Activated CD4-positive, alpha-beta T cell treated with anti-CD3 and anti-CD28 coated beads, Interleukin-10, Interleukin-2, amounts not matched to agents 100 ng/mL and 50 ng/mL, durations not matched to agents 16 hours and 8 hours (primary cell): ENCODE results near the gene UBASH3B.
A peak's percentile ranks its signal among the peaks of the same experiment; 100 is the strongest.

Experiments
- DNase-seq: peaks from one replicate; pipeline ENCODE4 v3.0.0-alpha.2; 2020

Gene UBASH3B

DNA sequence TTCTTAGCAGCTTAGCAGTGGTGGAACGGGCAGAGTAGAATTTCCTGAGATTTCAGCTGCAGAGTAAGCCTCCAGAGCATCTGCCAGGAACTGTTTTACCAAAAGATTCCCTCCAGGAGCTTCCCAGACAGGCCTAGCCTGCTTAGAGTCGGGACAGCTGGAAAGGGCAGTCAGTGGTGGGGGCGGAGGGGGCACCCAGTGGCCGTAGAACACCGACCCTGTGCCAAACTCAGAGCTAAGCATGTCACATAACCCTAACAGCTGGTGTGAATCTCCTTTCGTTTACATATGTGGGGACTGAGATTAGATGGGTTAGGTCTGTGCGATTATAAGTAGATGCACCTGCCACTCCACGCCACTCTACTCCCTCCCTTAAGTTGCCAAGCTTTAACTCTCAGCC, 102.8 kb downstream of the UBASH3B start:
- DNase-seq, result no peak

DNA sequence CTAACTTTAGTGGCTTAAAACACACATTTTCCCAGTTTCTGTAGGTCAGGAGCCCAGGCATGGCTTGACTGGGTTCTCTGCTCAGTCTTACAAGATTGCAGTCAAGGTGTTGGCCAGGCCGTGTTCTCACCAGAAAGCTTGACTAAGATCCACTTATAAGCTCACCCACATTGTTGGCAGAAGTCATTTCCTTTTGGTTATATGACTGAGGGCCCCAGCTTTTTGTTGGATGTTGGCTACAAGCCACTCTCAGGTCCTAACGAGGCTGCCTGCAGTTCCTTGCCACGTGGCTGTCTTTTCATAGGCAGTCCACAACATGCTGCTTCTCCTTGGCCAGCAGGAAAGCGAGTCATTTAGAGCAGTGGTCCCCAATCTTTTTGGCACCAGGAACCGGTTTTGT, 103.5 kb downstream of the UBASH3B start:
- DNase-seq, result peak; percentile 36

DNA sequence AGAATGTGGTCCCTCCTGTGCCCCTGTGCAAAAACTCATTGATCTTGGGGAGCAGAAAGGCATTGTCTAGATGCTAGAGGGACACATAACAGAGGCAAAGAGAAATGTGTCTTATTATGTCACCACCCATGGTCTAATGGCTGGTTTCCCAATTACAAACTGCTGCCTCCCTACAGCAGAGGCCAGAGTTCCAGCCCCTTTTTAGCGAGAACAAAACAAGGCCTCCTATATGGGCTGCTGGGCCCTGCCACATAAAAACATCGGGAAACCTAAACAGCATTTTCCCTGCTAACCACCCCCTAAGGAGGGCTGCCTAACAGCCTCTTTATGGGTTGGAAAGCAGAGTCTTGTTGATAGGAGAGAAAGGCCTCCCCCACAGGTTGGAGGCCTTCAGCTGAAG, 107.6 kb downstream of the UBASH3B start:
- no peak for DNase-seq

DNA sequence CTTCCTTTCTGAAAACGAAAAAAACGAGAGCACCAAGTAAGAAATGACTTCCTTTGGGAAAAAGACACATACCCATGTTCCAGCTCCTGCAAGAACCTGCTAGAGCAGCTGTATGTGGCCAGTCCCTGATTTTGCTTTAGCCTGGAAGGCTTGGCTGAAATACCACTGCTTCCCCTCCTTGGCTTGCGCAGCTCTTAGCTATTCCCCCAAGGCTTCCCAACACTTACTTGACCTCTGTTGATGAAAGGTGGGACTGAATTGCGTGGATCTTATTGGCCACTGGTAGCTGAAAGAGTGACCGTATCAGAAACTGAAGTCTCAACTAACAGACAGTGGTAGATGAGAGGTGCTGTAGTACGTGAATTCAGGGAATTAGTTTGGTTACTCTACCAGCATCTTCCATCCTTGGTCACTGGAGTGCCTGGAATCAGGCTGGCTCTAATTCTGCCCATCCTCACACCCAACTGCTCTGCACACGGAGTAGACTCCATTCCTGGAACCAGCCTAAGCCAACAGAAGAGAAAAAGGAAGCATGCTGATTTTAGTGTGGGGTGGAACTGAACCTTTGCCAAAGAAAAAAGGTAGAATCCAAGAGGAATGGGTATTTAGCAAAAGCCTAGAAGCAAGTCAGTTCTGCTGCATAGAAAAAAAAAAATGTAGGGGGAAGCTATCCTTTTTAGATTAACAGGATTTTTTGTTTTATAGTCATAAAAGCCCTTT, 109.0 kb downstream of the UBASH3B start:
- DNase-seq, result no peak

DNA sequence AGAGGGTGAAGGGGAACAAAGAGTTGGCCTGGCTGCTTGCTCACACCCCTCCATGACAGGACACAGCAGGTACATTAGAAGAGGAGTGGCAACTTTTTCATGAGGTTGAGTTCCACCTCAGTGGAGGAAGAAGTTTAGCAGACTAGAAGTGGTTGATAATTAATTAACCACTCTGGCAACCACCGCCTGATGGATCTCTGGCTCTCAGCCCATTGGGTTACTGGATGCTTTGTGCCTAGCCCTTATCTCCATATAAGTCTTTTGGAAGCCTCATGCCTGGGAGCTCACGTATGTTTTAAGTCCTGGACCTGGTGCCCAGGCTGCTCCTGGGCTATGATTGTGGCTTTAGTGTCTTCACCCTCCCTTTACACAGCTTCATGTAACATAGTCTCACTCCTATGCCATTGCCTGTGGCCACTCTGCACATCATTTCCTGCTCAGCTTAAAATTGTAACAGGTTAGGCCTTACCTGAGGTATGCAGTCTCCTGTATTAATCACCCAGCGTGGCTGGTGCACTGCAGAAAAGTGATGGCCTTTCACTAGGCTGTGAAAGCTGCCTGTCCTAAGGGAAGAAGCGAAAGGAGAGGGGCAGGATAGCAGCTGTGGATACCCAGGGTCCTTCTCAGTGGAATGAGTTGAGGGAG, 110.1 kb downstream of the UBASH3B start:
- DNase-seq, result no peak

DNA sequence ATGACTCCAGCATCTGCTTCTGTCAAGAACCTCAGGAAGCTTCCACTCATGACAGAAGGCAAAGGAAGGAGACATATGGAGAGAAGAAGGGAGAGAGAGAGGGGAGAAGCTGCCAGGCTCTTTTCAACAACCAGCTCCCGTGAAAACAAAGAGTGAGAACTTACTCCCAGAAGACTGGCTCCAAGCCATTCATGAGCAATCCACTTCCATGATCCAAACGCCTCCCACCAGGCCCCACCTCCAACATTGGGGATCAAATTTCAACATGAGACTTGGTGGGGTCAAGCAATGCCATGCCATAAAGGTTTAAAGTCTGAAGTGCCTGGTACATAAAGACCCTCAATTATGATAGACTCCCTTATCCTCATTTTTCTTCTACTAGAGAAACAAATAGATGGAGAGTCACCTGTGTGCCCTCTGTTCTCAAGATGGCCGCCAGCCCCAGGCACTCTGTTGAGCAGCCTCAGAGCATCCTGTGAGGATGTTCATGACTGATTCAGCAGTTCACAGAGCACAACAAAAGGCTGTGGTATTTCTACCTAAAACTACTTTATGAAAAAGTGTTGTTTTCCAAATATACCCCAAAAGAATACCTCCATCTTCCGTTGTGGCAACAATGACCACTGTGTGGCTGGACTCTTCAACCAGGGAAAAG, 113.7 kb downstream of the UBASH3B start:
- no peak for DNase-seq

DNA sequence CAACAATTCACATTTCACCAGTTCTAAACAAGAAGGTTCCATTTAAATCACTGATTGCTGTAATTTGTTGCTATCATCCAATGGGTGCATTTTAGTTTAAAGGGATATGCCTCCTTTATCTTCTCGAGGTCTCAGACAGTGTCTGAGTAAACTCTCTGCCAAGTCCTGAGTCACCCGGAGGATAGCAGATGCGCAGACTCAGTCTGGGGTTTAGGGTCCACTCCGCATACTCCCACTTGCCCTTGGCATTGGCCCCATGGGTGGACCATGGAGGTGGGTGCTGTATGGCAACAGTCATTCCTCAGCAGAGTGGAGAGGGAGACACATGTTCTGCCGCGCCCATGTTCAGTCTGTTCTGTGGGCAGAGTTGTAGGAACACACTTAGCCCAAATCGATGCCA, 117.4 kb downstream of the UBASH3B start:
- DNase-seq, result no peak

DNA sequence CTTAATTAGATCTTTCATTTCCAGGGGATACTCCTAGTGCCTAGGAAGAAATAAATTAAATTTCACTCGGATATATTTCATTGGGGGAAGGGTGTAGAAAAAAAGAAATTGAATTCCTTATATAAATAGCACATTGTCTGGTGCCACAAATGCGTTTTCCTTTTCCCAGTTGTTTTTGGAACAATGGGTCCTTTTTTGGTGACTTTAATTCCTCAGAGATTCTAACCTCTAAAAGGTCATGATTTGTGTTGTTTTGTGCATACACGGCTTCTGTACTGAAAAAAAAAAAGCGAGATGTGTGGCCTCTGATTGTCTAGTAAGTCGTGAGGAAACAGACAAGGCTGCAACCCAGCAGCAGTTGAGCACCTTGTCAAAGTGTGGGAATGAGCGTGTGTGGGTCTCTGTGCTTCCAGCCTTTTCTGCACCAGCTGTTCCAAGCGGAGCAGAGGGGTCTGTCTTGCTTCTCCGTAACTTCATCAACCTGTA, 118.3 kb downstream of the UBASH3B start:
- DNase-seq, result no peak

DNA sequence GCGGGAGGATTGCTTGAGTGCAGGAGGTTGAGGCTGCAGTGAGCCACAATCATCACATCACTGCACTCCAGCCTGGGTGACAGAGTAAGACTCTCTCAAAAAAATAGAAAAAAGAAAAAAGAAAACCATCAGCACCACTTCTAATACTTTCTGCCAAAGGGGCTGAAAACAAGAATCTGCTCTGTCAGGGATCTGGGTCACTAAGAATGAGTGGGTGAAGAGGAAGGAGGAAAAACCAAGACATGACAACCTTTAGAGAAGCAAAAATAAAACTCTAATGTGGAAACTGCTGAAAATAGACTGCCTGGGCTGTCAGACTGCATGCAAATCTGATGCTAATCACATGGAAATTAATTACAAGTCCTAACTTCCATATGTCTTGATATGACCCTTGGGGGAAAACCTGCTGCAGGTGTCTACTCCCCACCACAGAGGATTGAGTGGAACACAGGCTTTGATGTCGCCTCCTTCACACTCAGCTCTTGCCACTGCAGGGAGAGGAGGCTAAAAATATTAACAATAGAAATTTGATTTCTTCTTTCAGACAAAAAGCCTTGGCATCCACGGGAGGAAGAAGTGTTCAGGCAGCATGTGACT, 120.3 kb downstream of the UBASH3B start:
- DNase-seq, result no peak

DNA sequence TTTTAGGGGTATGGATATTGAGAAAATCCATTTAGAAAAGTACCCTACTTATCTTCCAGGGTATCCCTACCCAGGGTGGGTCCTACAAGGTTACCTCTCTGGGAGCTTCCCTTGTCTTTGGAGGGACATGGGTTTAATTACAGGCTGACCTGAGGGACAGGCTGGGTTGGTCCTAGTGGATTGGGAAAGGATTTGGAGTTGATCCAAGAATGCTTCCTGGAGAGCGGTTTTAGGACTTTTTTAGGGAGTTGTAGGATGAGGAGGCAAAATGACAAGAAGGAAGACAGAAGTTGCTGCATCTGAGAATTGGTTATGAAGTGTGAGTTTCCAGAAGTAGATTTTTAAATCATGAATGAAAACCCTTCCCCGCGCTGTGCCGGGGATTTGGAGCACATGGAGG, 121.0 kb downstream of the UBASH3B start:
- DNase-seq, result no peak

DNA sequence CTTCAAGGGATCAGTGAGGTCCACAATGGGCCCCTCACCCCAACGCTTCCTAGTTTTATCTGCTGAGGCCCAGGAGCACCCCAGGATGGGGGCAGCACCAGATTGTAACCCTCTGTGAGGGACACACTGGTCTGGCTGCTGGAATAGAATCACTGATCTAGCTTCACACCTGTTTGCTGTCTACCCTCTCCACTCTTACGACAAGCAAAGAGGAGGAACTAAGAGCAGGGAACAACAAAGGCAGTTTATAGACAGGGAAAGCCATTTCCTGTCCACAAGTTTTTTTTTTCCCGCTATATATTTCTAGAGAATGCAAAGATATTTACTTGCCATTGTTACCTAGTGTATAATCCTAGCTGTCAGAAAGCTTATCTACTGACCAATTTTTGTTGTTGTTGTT, 121.8 kb downstream of the UBASH3B start:
- DNase-seq, result no peak

DNA sequence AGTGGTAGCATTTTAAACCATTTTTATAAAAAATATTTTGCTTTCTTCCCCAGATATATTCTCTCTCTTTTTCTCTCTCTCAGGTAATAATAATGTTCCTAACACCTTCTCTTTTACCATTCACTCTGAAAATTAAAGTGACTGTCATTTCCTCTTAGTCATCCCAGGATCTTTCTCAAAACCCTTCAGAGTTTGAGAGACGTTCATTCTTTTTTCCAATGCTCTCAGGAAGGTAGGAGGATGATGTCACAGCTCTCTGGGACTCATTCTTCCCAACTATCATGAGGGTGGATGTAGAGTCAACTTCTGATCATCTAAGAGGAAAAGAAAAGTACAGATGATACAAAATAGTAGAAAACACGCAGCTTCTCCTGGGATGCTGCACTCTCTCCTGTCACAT, 122.6 kb downstream of the UBASH3B start:
- DNase-seq, result peak; percentile 60

DNA sequence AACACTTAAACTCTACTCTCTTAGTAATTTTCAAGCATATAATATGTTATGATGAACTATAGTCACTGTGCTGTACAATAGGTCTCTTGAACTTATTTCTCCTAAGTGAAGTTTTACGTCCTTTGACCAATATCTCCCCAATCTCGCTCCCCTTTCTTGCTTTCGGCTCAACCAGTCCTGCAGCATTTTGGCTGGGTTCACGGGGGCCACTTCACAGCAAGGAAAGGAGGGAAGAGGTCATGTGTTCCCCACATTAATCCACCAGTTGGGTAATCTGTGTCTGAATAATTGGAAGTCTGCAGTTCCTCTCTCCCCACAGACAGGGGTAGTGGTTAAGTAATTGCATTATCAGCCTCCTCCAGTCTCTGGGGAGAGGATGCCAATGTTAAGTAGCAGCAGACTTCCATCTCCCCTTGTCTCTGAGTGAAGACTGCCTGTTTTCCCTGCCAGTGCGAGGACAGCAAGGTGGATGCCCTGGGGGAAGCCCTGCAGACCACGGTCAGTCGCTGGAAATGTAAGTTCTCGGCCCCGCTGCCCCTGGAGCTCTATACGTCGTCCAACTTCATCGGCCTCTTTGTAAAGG, 123.6 kb downstream of the UBASH3B start:
- no peak for DNase-seq

DNA sequence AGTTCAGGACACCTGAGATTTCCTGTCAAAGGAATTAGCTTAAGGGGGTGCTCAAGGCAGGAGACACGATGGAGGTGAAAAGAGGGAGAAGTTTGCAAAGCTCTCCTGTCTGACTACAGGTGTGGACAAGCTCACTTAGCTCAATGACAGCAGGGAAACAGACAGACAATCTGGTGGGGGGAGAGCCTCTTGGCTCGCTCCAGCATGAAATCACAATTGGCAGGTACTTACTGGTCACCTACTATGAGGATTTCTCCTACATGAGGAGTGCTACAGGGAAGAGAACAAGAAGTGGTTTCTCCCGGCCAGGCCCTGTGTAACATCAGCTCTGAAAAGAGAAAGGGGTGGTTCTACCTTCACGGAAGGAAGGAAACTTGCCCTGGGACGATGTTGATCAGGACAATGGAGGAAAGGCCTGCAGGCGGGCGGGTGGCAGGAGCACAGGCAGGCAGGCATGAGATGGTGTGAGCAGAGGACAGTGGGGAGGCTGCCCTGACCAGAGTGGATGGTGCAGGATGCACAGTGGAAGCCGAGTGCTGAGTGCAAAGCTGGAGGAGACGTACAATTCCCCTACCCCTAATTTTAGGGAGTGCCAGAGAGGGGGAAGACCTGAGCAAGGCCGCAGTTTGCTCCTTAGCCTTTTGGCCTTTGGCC, 124.9 kb downstream of the UBASH3B start:
- no peak for DNase-seq

DNA sequence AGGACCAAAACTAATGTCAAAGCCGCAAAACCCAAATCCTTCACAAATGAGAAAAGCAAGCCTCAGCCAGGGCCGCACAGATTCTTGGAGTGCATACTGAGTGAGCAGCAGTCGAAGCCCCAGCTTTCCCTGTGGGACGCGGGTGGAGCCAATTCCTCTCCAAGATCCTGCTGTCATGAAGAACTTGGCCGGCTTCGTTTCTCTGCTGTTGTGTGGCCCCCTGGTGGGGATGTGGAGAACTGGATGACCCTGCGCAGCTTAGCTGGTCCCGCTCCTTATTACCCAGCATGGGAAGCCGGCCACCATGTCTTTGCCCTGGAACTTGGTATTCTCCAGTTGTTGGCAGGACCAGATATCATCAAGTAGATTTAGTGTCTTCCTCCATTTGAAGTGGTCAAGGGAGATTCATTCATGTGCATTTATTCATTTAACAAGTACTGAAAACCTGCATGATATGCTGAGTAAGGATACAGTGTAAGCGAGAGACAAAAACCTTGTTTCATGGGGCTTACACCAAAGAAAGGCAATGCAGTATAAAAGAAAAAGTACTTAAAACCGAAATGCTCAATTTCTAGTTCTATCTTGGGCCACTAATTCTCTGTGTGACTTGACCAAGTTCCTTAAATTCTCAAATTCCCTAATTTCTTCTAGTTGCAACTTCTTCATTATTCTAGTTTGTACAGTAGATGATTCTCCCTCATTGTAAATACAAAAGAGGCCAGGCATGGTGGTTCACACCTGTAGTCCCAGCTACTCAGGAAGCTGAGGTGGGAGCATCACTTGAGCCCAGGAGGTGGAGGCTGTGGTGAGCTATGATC, 126.1 kb downstream of the UBASH3B start:
- peak; percentile 74 for DNase-seq

DNA sequence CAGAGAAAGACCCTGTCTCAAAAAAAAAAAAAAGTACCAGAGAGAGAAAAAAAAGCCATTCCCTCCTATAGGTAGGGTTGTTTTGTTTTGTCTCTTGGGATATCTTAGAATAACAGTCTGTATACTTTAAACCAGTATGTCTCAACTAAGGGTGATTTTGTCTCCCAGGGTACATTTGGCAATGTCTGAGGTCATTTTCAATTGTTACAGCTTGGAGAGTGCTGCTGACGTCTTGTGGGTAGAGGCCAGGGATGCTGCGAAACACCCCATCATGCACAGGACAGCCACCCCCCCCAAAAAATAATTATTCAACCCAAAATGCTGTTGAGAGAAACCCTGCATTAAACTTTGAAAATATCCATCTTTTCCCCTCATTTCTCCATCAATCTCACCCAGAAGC, 126.7 kb downstream of the UBASH3B start:
- no peak for DNase-seq

DNA sequence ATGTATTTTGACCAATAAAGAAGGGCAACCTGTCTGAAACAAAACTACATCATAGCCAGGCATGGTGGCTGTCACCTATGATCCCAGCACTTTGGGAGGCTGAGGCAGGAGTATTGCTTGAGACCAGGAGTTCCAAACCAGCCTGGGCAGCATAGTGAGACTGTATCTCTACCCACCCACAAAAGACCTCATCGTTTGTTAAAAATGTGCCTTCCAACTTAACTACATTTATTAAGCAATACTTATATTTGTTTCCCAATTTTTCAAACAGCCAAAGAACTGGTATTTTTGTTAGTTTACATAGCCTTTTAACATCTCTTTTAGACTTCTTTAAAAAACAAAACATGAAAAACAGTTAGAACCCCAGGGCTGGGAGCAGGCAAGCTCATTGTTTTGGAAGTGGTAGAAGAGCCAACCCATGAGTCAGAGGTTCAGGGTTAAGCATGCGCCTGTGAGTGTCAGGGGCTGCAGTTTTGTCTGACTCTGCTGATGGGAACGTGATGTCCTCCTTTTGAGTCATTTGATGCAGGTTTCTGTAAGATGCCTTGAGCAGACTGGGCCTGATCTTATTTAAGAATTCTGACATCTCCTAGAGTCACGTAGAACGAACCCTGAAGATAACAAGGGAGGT, 128.9 kb downstream of the UBASH3B start:
- DNase-seq, result no peak

DNA sequence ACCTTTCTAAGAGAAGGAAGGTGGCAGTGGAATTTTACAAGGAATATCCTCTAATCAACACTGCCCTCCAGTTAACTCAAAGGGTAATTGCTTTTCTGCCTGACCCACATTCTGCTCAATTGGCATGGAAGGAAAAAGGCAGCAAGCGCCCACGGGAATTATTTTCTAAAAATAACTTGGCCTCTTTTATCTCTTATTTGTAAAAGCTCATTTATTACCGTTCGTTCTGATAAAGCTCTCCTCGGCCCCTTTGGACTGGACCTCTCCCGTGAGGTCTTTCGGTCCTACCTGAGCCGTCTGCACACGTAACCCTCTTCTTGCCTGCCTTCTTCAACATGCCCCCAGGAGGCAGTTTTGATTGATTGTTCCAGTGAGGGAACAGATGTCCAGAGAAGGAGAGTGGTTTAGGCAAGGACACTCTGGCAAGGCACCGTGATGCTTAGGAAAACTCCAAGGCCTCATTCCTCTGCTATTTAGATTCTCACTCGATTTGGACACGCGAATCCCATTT, 129.6 kb downstream of the UBASH3B start:
- no peak for DNase-seq

DNA sequence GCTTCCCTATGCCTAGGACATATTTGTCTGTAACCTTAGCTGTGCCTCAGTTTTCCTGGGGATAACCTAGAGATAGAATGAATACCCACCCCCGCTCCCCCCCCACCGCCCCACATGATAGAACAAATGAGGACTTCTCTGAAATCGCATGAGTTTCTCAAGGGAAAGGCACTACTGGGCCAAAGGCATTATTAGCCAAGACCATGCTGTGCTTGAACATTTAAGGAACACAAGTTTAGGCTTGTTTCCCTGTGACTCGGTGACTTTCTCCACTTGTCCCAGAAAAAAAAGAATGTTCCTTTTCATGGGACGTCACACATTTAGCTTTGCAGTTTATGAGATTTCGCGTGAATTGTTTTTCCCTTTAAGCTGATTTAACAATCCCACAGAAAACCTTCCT, 131.4 kb downstream of the UBASH3B start:
- no peak for DNase-seq

DNA sequence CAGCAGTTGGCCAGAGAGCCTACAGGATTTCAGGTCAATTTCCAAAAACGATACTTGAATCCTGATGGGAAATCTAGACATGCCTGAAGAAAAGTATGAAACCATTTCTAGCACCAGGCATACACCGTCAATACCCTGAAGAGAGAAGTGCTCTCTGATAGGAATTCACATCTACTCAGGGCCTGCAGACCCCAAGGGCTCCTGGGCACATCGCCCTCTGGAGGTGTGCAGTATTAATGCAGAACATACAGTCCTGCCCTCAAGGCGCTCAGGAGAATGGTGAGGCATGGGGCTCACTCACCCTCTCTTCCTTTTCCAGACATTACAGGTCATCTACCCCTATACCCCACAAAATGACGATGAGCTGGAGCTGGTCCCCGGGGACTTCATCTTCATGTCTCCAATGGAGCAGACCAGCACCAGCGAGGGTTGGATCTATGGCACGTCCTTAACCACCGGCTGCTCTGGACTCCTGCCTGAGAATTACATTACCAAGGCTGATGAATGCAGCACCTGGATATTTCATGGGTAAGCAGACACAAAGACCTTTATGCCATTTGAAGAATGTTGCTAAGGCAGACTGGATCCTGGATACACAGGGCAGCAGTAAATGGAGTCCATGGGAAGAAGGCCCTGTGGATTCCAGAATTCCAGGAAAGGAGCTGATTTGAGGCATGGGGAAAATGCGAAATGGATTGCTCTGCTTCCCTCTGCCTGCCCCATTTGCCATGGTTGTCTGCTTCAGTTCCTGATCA, 133.4 kb downstream of the UBASH3B start:
- DNase-seq, result no peak
